ENCODE results near the gene RBCK1.

Gene RBCK1

DNA sequence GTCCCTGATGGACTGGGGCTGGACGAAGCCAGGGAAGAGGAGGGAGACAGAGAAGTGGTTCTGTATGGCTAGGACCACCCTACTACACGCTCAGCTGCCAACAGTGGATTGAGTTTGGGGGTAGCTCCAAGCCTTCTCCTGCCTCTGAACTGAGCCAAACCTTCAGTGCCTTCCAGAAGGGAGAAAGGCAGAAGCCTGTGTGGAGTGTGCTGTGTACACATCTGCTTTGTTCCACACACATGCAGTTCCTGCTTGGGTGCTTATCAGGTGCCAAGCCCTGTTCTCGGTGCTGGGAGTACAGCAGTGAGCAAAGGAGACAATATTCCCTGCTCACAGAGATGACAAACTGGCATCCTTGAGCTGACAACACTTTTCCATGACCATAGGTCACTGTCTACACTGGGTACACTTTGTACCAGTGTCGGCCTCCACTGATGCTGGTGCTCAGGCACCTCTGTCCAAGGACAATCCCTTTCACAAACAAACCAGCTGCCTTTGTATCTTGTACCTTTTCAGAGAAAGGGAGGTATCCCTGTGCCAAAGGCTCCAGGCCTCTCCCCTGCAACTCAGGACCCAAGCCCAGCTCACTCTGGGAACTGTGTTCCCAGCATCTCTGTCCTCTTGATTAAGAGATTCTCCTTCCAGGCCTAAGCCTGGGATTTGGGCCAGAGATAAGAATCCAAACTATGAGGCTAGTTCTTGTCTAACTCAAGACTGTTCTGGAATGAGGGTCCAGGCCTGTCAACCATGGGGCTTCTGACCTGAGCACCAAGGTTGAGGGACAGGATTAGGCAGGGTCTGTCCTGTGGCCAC is 11.3 kb upstream of the RBCK1 start:
- Histone ChIP-seq H3K27me3 (ENCODE audit: insufficient read depth, low read length) (no peaks in the 10 kb centered on the region), H3K36me3 (ENCODE audit: insufficient read depth, low read length) (peaks cover 6% of the 10 kb centered on the region), H3K4me1 (ENCODE audit: insufficient read depth, low read length) (peaks cover 6% of the 10 kb centered on the region), H2AFZ (ENCODE audit: low read depth, low read length) (no peak overlapping the region), H3K4me3 (ENCODE audit: low read length) (no peak overlapping the region), H3K9me3 (ENCODE audit: low read length) (no peaks in the 10 kb centered on the region)

DNA sequence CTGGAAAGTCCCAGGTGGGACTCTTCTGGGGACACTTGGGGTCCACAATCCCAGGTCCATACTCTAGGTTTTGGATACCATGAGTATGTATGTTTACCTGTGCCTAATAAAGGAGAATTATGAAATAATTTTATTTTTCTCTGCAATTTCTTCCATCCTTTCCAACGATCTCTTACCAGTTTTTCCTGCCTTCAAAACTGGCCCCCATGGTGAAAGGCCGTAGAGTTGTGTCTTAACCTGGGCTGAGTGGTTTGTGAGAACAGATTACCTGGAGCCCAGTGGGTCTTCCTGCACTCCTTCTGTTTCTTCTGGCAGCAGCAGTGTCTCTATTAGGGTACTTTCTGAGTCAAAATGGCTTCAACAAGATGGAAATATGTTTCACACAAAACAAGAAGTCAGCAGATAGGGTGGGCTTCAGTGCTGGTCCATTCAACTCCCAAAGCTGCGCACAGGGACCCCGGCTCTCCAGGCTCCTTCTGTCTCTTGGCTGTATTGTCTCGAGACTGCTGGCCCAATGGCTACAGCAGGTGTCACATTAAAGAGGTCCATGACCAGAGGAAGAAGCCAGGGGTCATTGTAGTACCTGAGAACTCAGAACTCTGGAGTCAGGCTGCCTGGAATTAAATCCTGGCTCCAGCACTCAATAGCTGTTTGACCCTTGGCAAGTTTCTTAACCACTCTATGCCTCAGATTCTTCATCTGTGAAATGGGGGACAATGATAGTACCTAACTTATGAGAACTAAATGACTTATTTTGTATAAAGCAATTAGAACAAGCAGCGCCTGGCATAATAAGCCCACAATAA is 10.5 kb upstream of the RBCK1 start:
- H3K4me3 ChIP-seq (ENCODE audit: low read length): no peak overlapping the region
- peaks cover 6% of the 10 kb centered on the region for H3K4me1 ChIP-seq (ENCODE audit: insufficient read depth, low read length)
- no peaks in the 10 kb centered on the region for H3K27me3 ChIP-seq (ENCODE audit: insufficient read depth, low read length)
- no peaks in the 10 kb centered on the region for H3K9me3 ChIP-seq (ENCODE audit: low read length)
- H2AFZ ChIP-seq (ENCODE audit: low read depth, low read length): no peak overlapping the region
- peaks cover 6% of the 10 kb centered on the region for H3K36me3 ChIP-seq (ENCODE audit: insufficient read depth, low read length)

DNA sequence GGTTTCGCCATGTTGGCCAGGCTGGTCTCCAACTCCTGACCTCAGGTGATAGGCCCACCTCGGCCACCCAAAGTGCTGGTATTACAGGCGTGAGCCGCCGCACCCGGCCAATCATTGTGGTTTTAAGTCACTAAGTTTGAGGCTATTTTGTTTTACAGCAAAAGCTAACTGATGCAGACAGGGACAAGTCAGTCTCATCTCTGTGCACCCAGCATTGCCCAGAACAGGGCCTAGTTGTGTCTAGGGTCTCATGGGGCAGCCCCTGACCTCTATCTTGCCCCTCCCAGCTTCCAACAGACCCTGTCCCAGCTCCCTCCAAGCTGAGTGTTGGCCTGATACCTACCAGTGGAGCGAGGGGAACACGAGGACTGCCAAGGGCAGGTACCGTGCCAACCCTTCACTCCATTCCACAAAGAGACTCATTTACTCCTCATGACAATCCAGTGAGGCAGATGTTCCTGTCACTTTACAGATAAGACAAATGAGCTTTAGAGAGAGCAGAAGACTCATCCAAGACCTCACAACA is 8.9 kb upstream of the RBCK1 start:
- H3K4me1 ChIP-seq (ENCODE audit: insufficient read depth, low read length): peaks cover 6% of the 10 kb centered on the region
- H3K9me3 ChIP-seq (ENCODE audit: low read length): peaks cover 2% of the 10 kb centered on the region
- no peak overlapping the region for H3K4me3 ChIP-seq (ENCODE audit: low read length)
- H3K36me3 ChIP-seq (ENCODE audit: insufficient read depth, low read length): peaks cover 6% of the 10 kb centered on the region
- no peak overlapping the region for H2AFZ ChIP-seq (ENCODE audit: low read depth, low read length)
- H3K27me3 ChIP-seq (ENCODE audit: insufficient read depth, low read length): no peaks in the 10 kb centered on the region

DNA sequence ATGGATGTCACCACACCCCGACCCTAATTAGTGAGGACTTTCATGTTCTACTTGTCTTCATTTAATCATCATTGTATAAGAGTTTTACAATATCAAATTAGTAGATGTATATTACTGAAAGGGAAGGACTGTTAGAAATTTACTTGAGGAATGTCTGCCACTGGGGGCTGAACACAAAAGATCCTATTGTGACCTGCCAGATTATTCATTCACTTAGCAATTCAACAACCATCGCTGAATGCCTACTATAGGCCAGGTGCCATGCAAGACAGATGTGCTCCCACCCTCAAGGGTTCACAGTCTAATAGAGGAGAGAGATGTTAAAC is 8.0 kb upstream of the RBCK1 start:
- peaks cover 2% of the 10 kb centered on the region for H3K9me3 ChIP-seq (ENCODE audit: low read length)
- peaks cover 6% of the 10 kb centered on the region for H3K36me3 ChIP-seq (ENCODE audit: insufficient read depth, low read length)
- H3K4me3 ChIP-seq (ENCODE audit: low read length): no peak overlapping the region
- H3K27me3 ChIP-seq (ENCODE audit: insufficient read depth, low read length): no peaks in the 10 kb centered on the region
- H3K4me1 ChIP-seq (ENCODE audit: insufficient read depth, low read length): peaks cover 6% of the 10 kb centered on the region
- H2AFZ ChIP-seq (ENCODE audit: low read depth, low read length): no peak overlapping the region

DNA sequence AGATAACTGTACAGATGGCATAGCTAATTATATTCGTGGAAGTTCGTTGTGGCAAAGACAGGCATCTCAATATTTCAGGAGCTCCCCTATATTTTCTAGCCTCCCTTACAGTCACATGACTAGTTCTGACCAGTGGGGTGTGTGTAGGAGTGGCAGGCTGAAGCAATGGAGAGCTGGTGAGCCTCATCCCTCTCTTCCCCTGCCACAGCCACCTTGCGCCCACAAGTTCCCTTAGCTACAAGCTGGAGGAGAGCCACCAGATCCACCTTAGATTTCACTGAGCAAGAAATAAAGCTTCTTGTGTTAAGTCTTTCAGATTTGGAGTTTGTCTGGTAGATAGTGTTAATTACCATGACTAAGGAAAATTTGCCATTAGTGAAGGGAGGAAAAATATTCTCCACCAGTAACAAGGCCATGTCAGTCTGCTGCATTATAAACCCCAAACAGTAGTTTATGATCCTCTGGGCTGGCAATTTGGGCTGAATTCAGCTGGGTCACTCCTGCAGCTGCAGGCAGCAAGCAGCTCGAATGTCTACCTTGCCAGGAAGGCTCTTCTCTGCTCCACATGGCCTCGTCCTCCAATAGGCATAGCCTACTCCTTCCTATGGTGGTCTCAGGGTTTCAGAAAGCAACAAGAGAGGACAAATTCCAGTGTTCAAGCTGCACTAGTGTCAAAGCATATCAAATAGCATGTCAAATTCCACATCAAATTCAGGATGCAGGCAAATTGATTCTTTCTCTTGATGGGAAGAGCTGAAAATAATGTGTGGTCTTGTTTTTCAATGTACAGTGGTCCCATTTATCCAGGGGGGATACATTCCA is 7.4 kb upstream of the RBCK1 start:
- no peak overlapping the region for H3K4me3 ChIP-seq (ENCODE audit: low read length)
- H3K27me3 ChIP-seq (ENCODE audit: insufficient read depth, low read length): no peaks in the 10 kb centered on the region
- H2AFZ ChIP-seq (ENCODE audit: low read depth, low read length): no peak overlapping the region
- peaks cover 2% of the 10 kb centered on the region for H3K9me3 ChIP-seq (ENCODE audit: low read length)
- peaks cover 6% of the 10 kb centered on the region for H3K36me3 ChIP-seq (ENCODE audit: insufficient read depth, low read length)
- peaks cover 6% of the 10 kb centered on the region for H3K4me1 ChIP-seq (ENCODE audit: insufficient read depth, low read length)

DNA sequence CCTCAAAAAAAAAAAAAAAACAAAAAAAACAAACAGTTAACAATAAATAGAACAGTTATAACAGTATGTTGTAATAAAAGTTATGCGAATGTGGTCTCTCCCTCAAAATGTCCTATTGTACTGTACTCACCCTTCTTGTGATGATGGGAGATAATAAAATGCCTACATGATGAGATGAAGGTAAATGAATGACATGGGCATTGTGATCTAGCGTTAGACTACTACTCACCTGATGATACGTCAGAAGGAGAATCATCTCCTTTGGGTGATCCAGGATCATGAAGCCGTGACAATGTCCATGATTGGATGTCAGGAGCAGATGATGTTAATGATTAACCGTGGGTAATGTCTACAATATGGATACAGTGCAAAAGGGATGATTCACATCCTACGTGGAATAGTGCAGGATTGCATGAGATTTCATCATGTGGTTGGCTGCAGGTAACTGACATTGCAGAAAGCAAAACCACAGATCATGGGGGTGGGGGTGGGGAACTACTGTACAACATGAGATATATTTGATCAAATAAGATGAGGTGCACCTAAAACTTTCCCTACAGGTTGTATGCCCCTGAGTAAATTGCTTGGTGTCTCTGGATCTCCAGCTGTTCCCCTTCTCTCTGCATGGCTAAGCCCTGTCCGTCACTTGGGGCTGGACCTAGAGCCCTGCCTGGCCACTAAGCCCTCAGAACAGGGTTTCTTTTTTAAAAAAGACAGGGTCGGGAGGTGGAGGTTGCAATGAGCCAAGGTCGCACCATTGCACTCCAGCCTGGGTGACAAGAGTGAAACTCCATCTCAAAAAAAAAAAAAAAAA is 6.2 kb upstream of the RBCK1 start:
- Histone ChIP-seq H2AFZ (ENCODE audit: low read depth, low read length) (no peak overlapping the region), H3K36me3 (ENCODE audit: insufficient read depth, low read length) (no peaks in the 10 kb centered on the region), H3K9me3 (ENCODE audit: low read length) (peaks cover 2% of the 10 kb centered on the region), H3K4me1 (ENCODE audit: insufficient read depth, low read length) (peaks cover 6% of the 10 kb centered on the region), H3K4me3 (ENCODE audit: low read length) (no peak overlapping the region), H3K27me3 (ENCODE audit: insufficient read depth, low read length) (no peaks in the 10 kb centered on the region)

DNA sequence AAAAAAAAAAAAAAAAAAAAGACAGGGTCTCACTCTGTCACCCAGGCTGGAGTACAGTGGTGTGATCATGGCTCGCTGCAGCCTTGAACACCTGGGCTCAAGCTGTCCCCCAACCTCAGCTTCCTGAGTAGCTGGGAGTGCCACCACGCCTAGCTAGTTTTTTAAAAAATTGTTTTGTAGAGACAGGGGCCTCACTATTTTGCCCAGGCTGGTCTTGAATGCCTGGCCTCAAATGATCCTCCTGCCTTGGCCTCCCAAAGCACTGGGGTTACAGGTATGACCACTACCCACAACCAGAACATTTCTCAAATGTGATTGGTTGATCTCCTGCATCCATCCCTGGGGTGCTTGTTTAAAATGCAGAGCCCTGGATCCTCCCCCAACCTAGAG is 5.6 kb upstream of the RBCK1 start:
- no peak overlapping the region for H3K4me3 ChIP-seq (ENCODE audit: low read length)
- H3K4me1 ChIP-seq (ENCODE audit: insufficient read depth, low read length): peaks cover 8% of the 10 kb centered on the region
- no peak overlapping the region for H2AFZ ChIP-seq (ENCODE audit: low read depth, low read length)
- peaks cover 2% of the 10 kb centered on the region for H3K9me3 ChIP-seq (ENCODE audit: low read length)
- no peaks in the 10 kb centered on the region for H3K27me3 ChIP-seq (ENCODE audit: insufficient read depth, low read length)
- no peaks in the 10 kb centered on the region for H3K36me3 ChIP-seq (ENCODE audit: insufficient read depth, low read length)

DNA sequence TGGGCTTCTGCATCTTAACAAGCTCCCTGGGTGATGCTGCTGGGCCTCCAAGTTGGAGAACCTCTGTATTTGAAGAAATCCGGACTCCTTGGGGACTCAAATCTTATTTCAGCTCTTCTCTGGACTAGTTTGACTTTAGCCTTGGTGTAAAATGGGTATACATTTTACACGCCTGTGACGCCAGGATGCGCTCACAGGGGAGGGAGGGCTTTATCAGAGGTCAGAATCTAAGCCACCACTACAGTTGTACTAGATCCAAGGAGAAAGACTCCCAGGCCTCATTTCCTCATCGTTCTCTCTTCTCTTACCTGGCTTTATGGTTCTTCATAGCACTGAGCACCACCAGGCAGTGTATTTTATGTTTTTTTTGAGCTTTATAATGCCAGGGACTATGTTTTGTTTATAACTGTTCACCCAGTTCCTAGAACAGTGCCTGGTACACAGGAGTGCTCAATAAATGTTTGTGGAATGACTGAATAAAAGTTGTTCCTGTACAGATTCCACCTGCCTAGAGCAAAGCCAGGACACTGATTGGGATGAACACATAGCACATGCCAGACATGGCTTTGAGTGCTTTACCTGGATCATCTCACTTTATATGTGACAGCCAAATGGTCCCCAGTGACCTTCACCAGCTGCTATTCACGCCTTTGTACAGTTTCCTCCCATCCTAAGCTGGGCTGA is 5.1 kb upstream of the RBCK1 start:
- H3K36me3 ChIP-seq (ENCODE audit: insufficient read depth, low read length): no peaks in the 10 kb centered on the region
- H2AFZ ChIP-seq (ENCODE audit: low read depth, low read length): no peak overlapping the region
- H3K4me1 ChIP-seq (ENCODE audit: insufficient read depth, low read length): peaks cover 8% of the 10 kb centered on the region
- no peaks in the 10 kb centered on the region for H3K27me3 ChIP-seq (ENCODE audit: insufficient read depth, low read length)
- H3K9me3 ChIP-seq (ENCODE audit: low read length): peaks cover 2% of the 10 kb centered on the region
- H3K4me3 ChIP-seq (ENCODE audit: low read length): no peak overlapping the region

DNA sequence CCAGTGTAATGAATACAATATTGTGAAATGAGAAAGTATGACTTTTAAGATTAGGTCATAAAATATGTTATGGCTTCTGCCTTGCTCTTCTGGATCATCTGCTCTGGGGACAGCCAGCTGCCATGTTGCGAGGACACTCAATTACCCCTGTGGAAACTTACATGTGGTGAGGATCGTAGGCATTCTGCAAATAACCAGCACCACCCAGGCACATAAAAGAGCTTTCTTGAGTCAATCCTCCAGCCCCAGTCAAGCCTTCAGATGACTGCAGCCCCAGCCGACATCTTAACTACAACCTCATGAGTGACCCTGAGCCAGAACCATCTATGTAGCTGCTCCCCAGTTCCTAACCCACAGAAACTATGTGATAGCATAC is 4.5 kb upstream of the RBCK1 start:
- Histone ChIP-seq H3K36me3 (ENCODE audit: insufficient read depth, low read length) (no peaks in the 10 kb centered on the region), H3K9me3 (ENCODE audit: low read length) (peaks cover 2% of the 10 kb centered on the region), H3K4me3 (ENCODE audit: low read length) (no peak overlapping the region), H2AFZ (ENCODE audit: low read depth, low read length) (no peak overlapping the region), H3K27me3 (ENCODE audit: insufficient read depth, low read length) (no peaks in the 10 kb centered on the region), H3K4me1 (ENCODE audit: insufficient read depth, low read length) (peaks cover 8% of the 10 kb centered on the region)

DNA sequence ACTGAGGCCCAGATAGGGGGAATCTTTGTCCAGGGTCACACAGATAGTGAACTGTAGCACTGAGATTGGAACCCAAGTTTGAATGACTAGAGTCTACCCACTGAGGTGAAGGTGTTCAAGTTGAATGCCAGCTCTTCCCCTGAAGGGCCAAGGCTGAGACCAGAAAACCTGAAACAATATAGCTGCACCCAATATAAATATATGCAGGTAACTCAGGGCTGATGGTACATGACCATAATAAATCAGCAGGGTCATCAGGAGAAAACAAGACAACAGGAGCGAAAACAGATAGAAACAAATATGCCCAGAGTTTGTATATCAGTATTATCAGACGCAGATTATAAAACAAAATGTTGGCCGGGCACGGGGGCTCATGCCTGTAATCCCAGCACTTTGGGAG is 4.0 kb upstream of the RBCK1 start:
- peaks cover 2% of the 10 kb centered on the region for H3K9me3 ChIP-seq (ENCODE audit: low read length)
- H2AFZ ChIP-seq (ENCODE audit: low read depth, low read length): no peak overlapping the region
- H3K4me3 ChIP-seq (ENCODE audit: low read length): no peak overlapping the region
- no peaks in the 10 kb centered on the region for H3K36me3 ChIP-seq (ENCODE audit: insufficient read depth, low read length)
- H3K27me3 ChIP-seq (ENCODE audit: insufficient read depth, low read length): no peaks in the 10 kb centered on the region
- H3K4me1 ChIP-seq (ENCODE audit: insufficient read depth, low read length): peaks cover 13% of the 10 kb centered on the region

DNA sequence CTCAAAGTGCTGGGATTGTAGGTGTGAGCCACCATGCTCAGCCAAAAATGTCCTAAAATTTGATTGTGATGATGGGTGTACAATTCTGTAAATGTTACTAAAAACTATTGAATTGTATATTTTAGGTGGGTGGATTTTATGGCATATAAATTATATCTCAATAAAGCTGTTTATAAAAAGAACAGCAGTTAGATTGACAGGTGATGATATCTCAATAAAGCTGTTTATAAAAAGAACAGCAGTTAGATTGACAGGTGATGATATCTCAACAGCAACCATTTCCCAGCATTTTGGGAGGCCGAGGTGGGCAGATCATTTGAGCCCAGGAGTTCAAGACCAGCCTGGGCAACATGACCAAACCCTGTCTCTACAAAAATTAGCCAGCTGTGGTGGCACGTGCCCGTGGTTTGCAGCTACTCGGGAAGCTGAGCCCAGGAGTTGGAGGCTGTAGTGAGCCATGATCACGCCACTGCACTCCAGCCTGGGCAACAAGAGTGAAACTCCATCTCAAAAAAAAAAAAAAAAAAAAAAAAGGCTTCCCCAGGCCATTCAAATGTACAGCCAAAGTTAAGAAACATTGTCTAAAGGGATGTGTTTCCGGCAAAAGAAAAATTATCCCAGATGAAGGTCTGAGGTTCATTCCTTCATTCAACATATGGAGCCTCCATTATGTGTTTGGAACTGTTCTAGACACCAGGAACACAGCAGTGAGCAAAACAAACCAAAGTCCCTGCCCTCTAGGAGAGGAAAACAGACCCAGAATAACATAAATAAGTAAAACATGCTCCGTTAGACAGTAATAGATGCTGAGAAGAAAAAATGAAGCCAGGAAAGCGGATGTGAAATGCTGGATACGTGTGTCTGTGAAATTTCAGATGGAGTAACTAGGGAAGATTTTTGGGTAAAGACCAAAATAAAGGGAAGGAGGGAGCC is 1.6 kb upstream of the RBCK1 start:
- H3K36me3 ChIP-seq (ENCODE audit: insufficient read depth, low read length): peaks cover 16% of the 10 kb centered on the region
- H3K27me3 ChIP-seq (ENCODE audit: insufficient read depth, low read length): no peaks in the 10 kb centered on the region
- H3K4me3 ChIP-seq (ENCODE audit: low read length): peak overlapping the region; percentile 54
- H2AFZ ChIP-seq (ENCODE audit: low read depth, low read length): peak overlapping the region; percentile 81
- peaks cover 9% of the 10 kb centered on the region for H3K9me3 ChIP-seq (ENCODE audit: low read length)
- peaks cover 15% of the 10 kb centered on the region for H3K4me1 ChIP-seq (ENCODE audit: insufficient read depth, low read length)

Measured in neuron (in vitro differentiated cells).